ENCODE measurements around the gene TERT.

DNA sequence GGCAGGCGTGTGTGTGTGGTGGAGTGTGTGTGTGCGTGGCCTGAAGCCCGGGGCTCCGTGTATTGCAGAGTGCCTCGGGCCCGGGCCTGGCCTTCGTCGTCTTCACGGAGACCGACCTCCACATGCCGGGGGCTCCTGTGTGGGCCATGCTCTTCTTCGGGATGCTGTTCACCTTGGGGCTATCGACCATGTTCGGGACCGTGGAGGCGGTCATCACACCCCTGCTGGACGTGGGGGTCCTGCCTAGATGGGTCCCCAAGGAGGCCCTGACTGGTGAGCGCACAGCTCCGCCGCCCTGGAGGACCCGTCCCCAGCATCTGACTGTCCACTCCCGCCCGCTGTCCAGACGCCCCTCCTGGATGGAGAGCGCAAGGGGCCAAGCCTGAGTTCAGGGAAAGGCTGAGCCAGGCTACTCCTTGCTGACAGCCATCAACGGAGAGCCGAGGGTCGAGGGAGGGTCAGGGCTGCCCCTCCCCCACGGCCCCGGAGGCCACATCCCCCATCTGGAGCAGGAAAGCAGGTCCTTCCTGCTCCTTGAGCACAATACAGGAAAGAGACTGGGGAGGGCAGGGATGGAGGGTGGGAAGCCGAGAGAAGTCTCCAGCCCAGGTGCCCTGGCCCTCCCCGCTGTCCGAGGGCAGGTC lies 51.3 kb downstream of the TERT start:
- TF ChIP-seq, protein P1, sequence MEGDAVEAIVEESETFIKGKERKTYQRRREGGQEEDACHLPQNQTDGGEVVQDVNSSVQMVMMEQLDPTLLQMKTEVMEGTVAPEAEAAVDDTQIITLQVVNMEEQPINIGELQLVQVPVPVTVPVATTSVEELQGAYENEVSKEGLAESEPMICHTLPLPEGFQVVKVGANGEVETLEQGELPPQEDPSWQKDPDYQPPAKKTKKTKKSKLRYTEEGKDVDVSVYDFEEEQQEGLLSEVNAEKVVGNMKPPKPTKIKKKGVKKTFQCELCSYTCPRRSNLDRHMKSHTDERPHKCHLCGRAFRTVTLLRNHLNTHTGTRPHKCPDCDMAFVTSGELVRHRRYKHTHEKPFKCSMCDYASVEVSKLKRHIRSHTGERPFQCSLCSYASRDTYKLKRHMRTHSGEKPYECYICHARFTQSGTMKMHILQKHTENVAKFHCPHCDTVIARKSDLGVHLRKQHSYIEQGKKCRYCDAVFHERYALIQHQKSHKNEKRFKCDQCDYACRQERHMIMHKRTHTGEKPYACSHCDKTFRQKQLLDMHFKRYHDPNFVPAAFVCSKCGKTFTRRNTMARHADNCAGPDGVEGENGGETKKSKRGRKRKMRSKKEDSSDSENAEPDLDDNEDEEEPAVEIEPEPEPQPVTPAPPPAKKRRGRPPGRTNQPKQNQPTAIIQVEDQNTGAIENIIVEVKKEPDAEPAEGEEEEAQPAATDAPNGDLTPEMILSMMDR (IDR thresholded peaks at IDR 0.05; ENCODE audit: poor library complexity) = no peak
- no peak for TF ChIP-seq EZH2 (IDR thresholded peaks at IDR 0.05; ENCODE audit: borderline replicate concordance)

All from hepatocyte (in vitro differentiated cells).